H9 (cell line): ENCODE data around the gene FN1. TPM values are rescaled to one million over a fixed set of nuclear protein-coding genes. Genes with fewer than 3 reads are reported as not detected.

ENCODE experiments used
- DNase-seq: peaks from one replicate; pipeline ENCODE4 v3.0.0-alpha.2; 2017
- H2AFZ ChIP-seq: one replicate; pipeline ENCODE4 v1.6.1; 2013; ENCODE audit warnings: mild to moderate bottlenecking, low read length, control low read depth, moderate library complexity
- H2AK5ac ChIP-seq: 2 replicates; pipeline ENCODE4 v1.6.1; 2013; ENCODE audit warnings: low read length, control low read depth, mixed read lengths; ENCODE audit not compliant: insufficient read length
- H2BK120ac ChIP-seq: one replicate; pipeline ENCODE4 v1.6.1; 2013; ENCODE audit warnings: low read depth, mild to moderate bottlenecking, low read length, control low read depth, inconsistent platforms; ENCODE audit not compliant: poor library complexity, severe bottlenecking
- H2BK12ac ChIP-seq: 2 replicates; pipeline ENCODE4 v1.6.1; 2013; ENCODE audit warnings: low read length, control low read depth, mixed read lengths, low read depth; ENCODE audit not compliant: insufficient read length
- H2BK15ac ChIP-seq: 2 replicates; pipeline ENCODE4 v1.6.1; 2013; ENCODE audit warnings: low read depth, low read length, control low read depth
- H2BK20ac ChIP-seq: one replicate; pipeline ENCODE4 v1.6.1; 2013; ENCODE audit warnings: low read depth, mild to moderate bottlenecking, low read length, control low read depth, inconsistent platforms; ENCODE audit not compliant: poor library complexity, severe bottlenecking
- H2BK5ac ChIP-seq: 2 replicates; pipeline ENCODE4 v1.6.1; 2013; ENCODE audit warnings: low read length, control low read depth, mixed read lengths; ENCODE audit not compliant: insufficient read length
- H3K14ac ChIP-seq: 2 replicates; pipeline ENCODE4 v1.6.1; 2013; ENCODE audit warnings: low read length, control low read depth; ENCODE audit not compliant: insufficient read depth
- H3K18ac ChIP-seq: 2 replicates; pipeline ENCODE4 v1.6.1; 2013; ENCODE audit warnings: low read depth, mild to moderate bottlenecking, mixed read lengths, low read length, control low read depth; ENCODE audit not compliant: insufficient read length
- H3K23ac ChIP-seq: 2 replicates; pipeline ENCODE4 v1.6.1; 2013; ENCODE audit warnings: low read length, control low read depth, mixed read lengths, low read depth; ENCODE audit not compliant: insufficient read length
- H3K23me2 ChIP-seq: 2 replicates; pipeline ENCODE4 v1.6.1; 2013; ENCODE audit warnings: low read depth, mild to moderate bottlenecking, mixed read lengths, low read length, control low read depth; ENCODE audit not compliant: insufficient read length, poor library complexity, severe bottlenecking
- H3K27ac ChIP-seq: 2 replicates; pipeline ENCODE4 v1.5.1; 2013; ENCODE audit warnings: low read length, control low read depth, mixed read lengths, low read depth; ENCODE audit not compliant: insufficient read length
- H3K27me3 ChIP-seq: 2 replicates; pipeline ENCODE4 v1.6.1; 2013; ENCODE audit warnings: low read length, control low read depth, inconsistent platforms; ENCODE audit not compliant: insufficient read depth
- H3K4ac ChIP-seq: 2 replicates; pipeline ENCODE4 v1.6.1; 2013; ENCODE audit warnings: low read depth, mild to moderate bottlenecking, control low read depth, inconsistent platforms, low read length, moderate library complexity
- H3K4me1 ChIP-seq: 2 replicates; pipeline ENCODE4 v1.6.1; 2013; ENCODE audit warnings: low read length, control low read depth, inconsistent platforms; ENCODE audit not compliant: insufficient read depth
- H3K4me2 ChIP-seq: 2 replicates; pipeline ENCODE4 v1.6.1; 2013; ENCODE audit warnings: low read length, control low read depth, mixed read lengths; ENCODE audit not compliant: insufficient read length, insufficient read depth
- H3K56ac ChIP-seq: 2 replicates; pipeline ENCODE4 v1.6.1; 2013; ENCODE audit warnings: low read depth, mild to moderate bottlenecking, mixed read lengths, low read length, control low read depth; ENCODE audit not compliant: insufficient read length
- H3K79me1 ChIP-seq: 2 replicates; pipeline ENCODE4 v1.6.1; 2013; ENCODE audit warnings: low read depth, mild to moderate bottlenecking, moderate library complexity, low read length, control low read depth, inconsistent platforms; ENCODE audit not compliant: insufficient read depth, poor library complexity, severe bottlenecking
- H3K79me2 ChIP-seq: 2 replicates; pipeline ENCODE4 v1.6.1; 2013; ENCODE audit warnings: low read length, control low read depth, inconsistent platforms; ENCODE audit not compliant: insufficient read depth
- H3K9ac ChIP-seq: 2 replicates; pipeline ENCODE4 v1.6.1; 2013; ENCODE audit warnings: low read length, control low read depth, mixed read lengths; ENCODE audit not compliant: insufficient read length; ENCODE audit errors: extremely low read depth
- H3K9me3 ChIP-seq: one replicate; pipeline ENCODE4 v1.6.1; 2013; ENCODE audit warnings: low read depth, low read length, inconsistent platforms; ENCODE audit not compliant: control insufficient read depth
- H3T11ph ChIP-seq: one replicate; pipeline ENCODE4 v1.6.1; 2013; ENCODE audit warnings: mild to moderate bottlenecking, low read length, control low read depth, inconsistent platforms
- H4K20me1 ChIP-seq: one replicate; pipeline ENCODE4 v1.6.1; 2013; ENCODE audit not compliant: control insufficient read depth, insufficient read length, insufficient read depth
- H4K5ac ChIP-seq: 2 replicates; pipeline ENCODE4 v1.6.1; 2013; ENCODE audit warnings: low read depth, mild to moderate bottlenecking, mixed read lengths, low read length, control low read depth; ENCODE audit not compliant: insufficient read length
- H4K8ac ChIP-seq: replicated peaks from 2 replicates; pipeline ENCODE4 v1.6.1; 2013; ENCODE audit warnings: low read length, control low read depth, mixed read lengths, low read depth; ENCODE audit not compliant: insufficient read length
- H4K91ac ChIP-seq: 2 replicates; pipeline ENCODE4 v1.6.1; 2013; ENCODE audit warnings: low read depth, mild to moderate bottlenecking, moderate library complexity, mixed read lengths, low read length, control low read depth; ENCODE audit not compliant: insufficient read length
- H3K27ac Mint-ChIP-seq, 3 experiments: 2 replicates in 2 of 3; 3 replicates in 1 of 3; pipeline ENCODE4 v1.8.0; 2020 to 2021; ENCODE audit warnings: mixed read lengths in 3 of 3, mild to moderate bottlenecking in 1 of 3, moderate library complexity in 1 of 3
- H3K27me3 Mint-ChIP-seq: 2 replicates; pipeline ENCODE4 v1.8.0; 2021; ENCODE audit warnings: low read depth, mild to moderate bottlenecking, moderate library complexity, mixed read lengths
- H3K36me3 Mint-ChIP-seq, 3 experiments: 2 replicates in 2 of 3; 3 replicates in 1 of 3; pipeline ENCODE4 v1.8.0; 2020 to 2021; ENCODE audit warnings: low read depth in 3 of 3, mixed read lengths in 3 of 3; ENCODE audit not compliant: insufficient read depth in 1 of 3
- H3K4me1 Mint-ChIP-seq, 2 experiments: 2 replicates each; pipeline ENCODE4 v1.8.0; 2020; ENCODE audit warnings: mixed read lengths in 2 of 2
- H3K4me3 Mint-ChIP-seq, 2 experiments: 2 replicates in 1 of 2; 3 replicates in 1 of 2; pipeline ENCODE4 v1.8.0; 2020 to 2021; ENCODE audit warnings: mild to moderate bottlenecking in 2 of 2, mixed read lengths in 2 of 2, moderate library complexity in 1 of 2
- H3K9me3 Mint-ChIP-seq, 2 experiments: 2 replicates in 1 of 2; 3 replicates in 1 of 2; pipeline ENCODE4 v1.8.0; 2020; ENCODE audit warnings: mild to moderate bottlenecking in 2 of 2, mixed read lengths in 2 of 2, moderate library complexity in 1 of 2
- CTCF ChIP-seq: fragments of 200-600 bp; sonication (generic); conservative IDR thresholded peaks from 3 replicates; pipeline ENCODE4 v1.8.0; 2021; ENCODE audit warnings: antibody characterized with exemption, mild to moderate bottlenecking
- WGBS: extraction: QIAGEN DNeasy Blood & Tissue Kit; methylation state at CpG from one replicate; pipeline ENCODE4 v1.1.7; 2013; ENCODE audit warnings: missing lambda C conversion rate, low lambda C conversion rate, mixed read lengths; ENCODE audit not compliant: insufficient read length; ENCODE audit errors: extremely low coverage; 5-methylcytosine and 5-hydroxymethylcytosine counted together
- total RNA-seq: library from RNA; stranded (reverse); gene quantifications from 2 replicates; pipeline ENCODE4 v1.2.1, GENCODE V29; 2021

The FN1 gene
- total RNA-seq, 1 experiment from 2014 or later, result 56.0 TPM

- no peak overlapping the region for H4K5ac ChIP-seq
- no peaks in the 10 kb centered on the region for H4K20me1 ChIP-seq
- H2BK120ac ChIP-seq, result no peak overlapping the region
- no peaks in the 10 kb centered on the region for H3K23me2 ChIP-seq
- H3K79me2 ChIP-seq, result no peaks in the 10 kb centered on the region
- no peak overlapping the region for H3K27ac ChIP-seq
- no peaks in the 10 kb centered on the region for H3K4me1 Mint-ChIP-seq
- no peak overlapping the region for H4K8ac ChIP-seq
- H3K4me1 ChIP-seq, result no peaks in the 10 kb centered on the region
- H2AFZ ChIP-seq, result no peak overlapping the region
- H3K56ac ChIP-seq, result no peak overlapping the region
- no peaks in the 10 kb centered on the region for H3K79me1 ChIP-seq
- no peak for TF ChIP-seq CTCF
- no peak overlapping the region for H3K4me2 ChIP-seq
- no peak overlapping the region for H3K14ac ChIP-seq
- WGBS, result no CpG with 5 or more reads among the region's 2 CpGs
- no peaks in the 10 kb centered on the region for H3K27me3 Mint-ChIP-seq
- H2BK20ac ChIP-seq, result no peak overlapping the region
- H3K36me3 Mint-ChIP-seq, result no peaks in the 10 kb centered on the region
- H2AK5ac ChIP-seq, result no peak overlapping the region
- H3K23ac ChIP-seq, result no peak overlapping the region
- H3K9ac ChIP-seq, result no peak overlapping the region
- H4K91ac ChIP-seq, result no peak overlapping the region
- no peak overlapping the region for H2BK15ac ChIP-seq
- no peak overlapping the region for H3T11ph ChIP-seq
- no peak overlapping the region for H3K4me3 Mint-ChIP-seq
- H3K27ac Mint-ChIP-seq, result no peak overlapping the region
- H2BK12ac ChIP-seq, result no peak overlapping the region
- H3K18ac ChIP-seq, result no peak overlapping the region
- H3K9me3 Mint-ChIP-seq, result no peaks in the 10 kb centered on the region
- no peak for DNase-seq
- no peak overlapping the region for H3K4ac ChIP-seq
- no peaks in the 10 kb centered on the region for H3K27me3 ChIP-seq
- no peak overlapping the region for H2BK5ac ChIP-seq
- H3K9me3 ChIP-seq, result no peaks in the 10 kb centered on the region
Observed at GRCh38 chr2:215465256-215465655, 29.4 kb upstream of the FN1 start.
